IMR-90 (cell line): ENCODE data around the gene RFTN1. TPM values are rescaled to one million over a fixed set of nuclear protein-coding genes. Genes with fewer than 3 reads are reported as not detected.

Experiments
- ATAC-seq: fragments of 200-7000 bp; cut with Tn5 transposase; 2 replicates; pipeline ENCODE4 v1.9.1; 2020; ENCODE audit warnings: low read depth, mild to moderate bottlenecking, moderate library complexity
- BruUV-seq: library from RNA; stranded (reverse); fragments of 400-500 nt; replicated peaks from 2 replicates; lab custom pipeline; 2021; lab: Mats Ljungman, UMichigan
- CTCF ChIA-PET: fragments of 300-600 bp; formaldehyde crosslinking; extraction: SDS; loops from one replicate; lab custom pipeline; 2021; ENCODE audit warnings: antibody characterized with exemption; lab: Yijun Ruan, JAX
- POLR2A ChIA-PET: fragments of 300-600 bp; sonication (Branson Sonifier 250); formaldehyde crosslinking; loops from one replicate; lab custom pipeline; 2022; ENCODE audit warnings: antibody characterized with exemption; ENCODE audit not compliant: unreplicated experiment; lab: Charles Lee
- DNase-seq: peaks from one replicate; pipeline ENCODE4 v3.0.0; 2013
- H2AFZ ChIP-seq: replicated peaks from 2 replicates; pipeline ENCODE3; 2013; ENCODE audit warnings: low read length, mild to moderate bottlenecking; ENCODE audit not compliant: poor library complexity
- H2AK5ac ChIP-seq: 2 replicates; pipeline ENCODE4 v1.6.1; 2013; ENCODE audit warnings: low read depth, low read length, inconsistent platforms
- H2AK9ac ChIP-seq: replicated peaks from 2 replicates; pipeline ENCODE3; 2013; ENCODE audit warnings: mild to moderate bottlenecking, low read depth, low read length, moderate library complexity; ENCODE audit not compliant: poor library complexity
- H2BK120ac ChIP-seq: 2 replicates; pipeline ENCODE4 v1.6.1; 2013; ENCODE audit warnings: low read depth, low read length, inconsistent platforms
- H2BK15ac ChIP-seq: 3 replicates; pipeline ENCODE4 v1.6.1; 2013; ENCODE audit warnings: low read depth, low read length, inconsistent platforms
- H2BK20ac ChIP-seq: 2 replicates; pipeline ENCODE4 v1.6.1; 2013; ENCODE audit warnings: low read depth, mild to moderate bottlenecking, inconsistent platforms, low read length, moderate library complexity
- H2BK5ac ChIP-seq: 2 replicates; pipeline ENCODE4 v1.6.1; 2013; ENCODE audit warnings: mild to moderate bottlenecking, low read depth, low read length, inconsistent platforms; ENCODE audit not compliant: poor library complexity, severe bottlenecking
- H3K14ac ChIP-seq: replicated peaks from 2 replicates; pipeline ENCODE4 v1.6.1; 2013; ENCODE audit warnings: low read depth, low read length, inconsistent platforms
- H3K18ac ChIP-seq: 2 replicates; pipeline ENCODE4 v1.6.1; 2013; ENCODE audit warnings: low read depth, low read length, control low read depth
- H3K23ac ChIP-seq: 2 replicates; pipeline ENCODE4 v1.6.1; 2013; ENCODE audit warnings: low read depth, low read length, inconsistent platforms
- H3K27ac ChIP-seq: 2 replicates; pipeline ENCODE4 v1.5.1; 2013; ENCODE audit warnings: mild to moderate bottlenecking, control low read depth, low read length; ENCODE audit not compliant: insufficient read depth
- H3K27me3 ChIP-seq: 2 replicates; pipeline ENCODE4 v1.6.1; 2013; ENCODE audit warnings: low read length; ENCODE audit not compliant: control insufficient read depth, insufficient read depth
- H3K36me3 ChIP-seq: 2 replicates; pipeline ENCODE4 v1.6.1; 2013; ENCODE audit warnings: low read length, mixed read lengths; ENCODE audit not compliant: control insufficient read depth, insufficient read depth
- H3K4ac ChIP-seq: 2 replicates; pipeline ENCODE4 v1.6.1; 2013; ENCODE audit warnings: low read depth, low read length, inconsistent platforms
- H3K4me1 ChIP-seq: 2 replicates; pipeline ENCODE4 v1.6.1; 2013; ENCODE audit warnings: low read length, mixed read lengths; ENCODE audit not compliant: control insufficient read depth, insufficient read depth
- H3K4me2 ChIP-seq: 2 replicates; pipeline ENCODE4 v1.6.1; 2013; ENCODE audit warnings: low read depth, mild to moderate bottlenecking, control low read depth, low read length, moderate library complexity
- H3K4me3 ChIP-seq: 2 replicates; pipeline ENCODE4 v1.5.1; 2013; ENCODE audit warnings: low read depth, mild to moderate bottlenecking, control low read depth, low read length, moderate library complexity; ENCODE audit not compliant: insufficient read depth
- H3K56ac ChIP-seq: 2 replicates; pipeline ENCODE4 v1.6.1; 2013; ENCODE audit warnings: low read length, inconsistent platforms; ENCODE audit not compliant: insufficient read depth; ENCODE audit errors: extremely low read depth
- H3K79me1 ChIP-seq, 2 experiments: 2 replicates each; pipeline ENCODE4 v1.6.1; 2013; ENCODE audit warnings: low read length in 2 of 2, inconsistent platforms in 1 of 2, low read depth in 1 of 2
- H3K9ac ChIP-seq: 2 replicates; pipeline ENCODE4 v1.6.1; 2013; ENCODE audit warnings: low read depth, low read length, control low read depth
- H3K9me1 ChIP-seq: 2 replicates; pipeline ENCODE4 v1.6.1; 2013; ENCODE audit warnings: low read length, inconsistent platforms; ENCODE audit not compliant: insufficient read depth
- H3K9me3 ChIP-seq: 2 replicates; pipeline ENCODE4 v1.6.1; 2013; ENCODE audit warnings: low read length; ENCODE audit not compliant: control insufficient read depth, insufficient read depth
- H4K20me1 ChIP-seq: 2 replicates; pipeline ENCODE4 v1.6.1; 2013; ENCODE audit warnings: low read length, inconsistent platforms; ENCODE audit not compliant: insufficient read depth
- H4K5ac ChIP-seq: 2 replicates; pipeline ENCODE4 v1.6.1; 2013; ENCODE audit warnings: mild to moderate bottlenecking, low read depth, low read length, control low read depth
- H4K8ac ChIP-seq, 2 experiments: 2 replicates each; pipeline ENCODE4 v1.6.1; 2013; ENCODE audit warnings: low read depth in 2 of 2, low read length in 2 of 2, control low read depth in 1 of 2, inconsistent platforms in 1 of 2
- H4K91ac ChIP-seq: 2 replicates; pipeline ENCODE4 v1.6.1; 2013; ENCODE audit warnings: low read depth, low read length, inconsistent platforms; ENCODE audit not compliant: insufficient read depth
- MXI1 ChIP-seq: IDR thresholded peaks from 2 replicates; pipeline ENCODE4 v1.6.1; 2012; ENCODE audit warnings: low read depth, mild to moderate bottlenecking, low read length, moderate library complexity, borderline replicate concordance
- NFE2L2 ChIP-seq: fragments of 150-350 bp; IDR thresholded peaks from 2 replicates; pipeline ENCODE4 v1.6.1; 2016; ENCODE audit warnings: low read depth, mild to moderate bottlenecking, low read length
- RAD21 ChIP-seq: IDR thresholded peaks from 2 replicates; pipeline ENCODE4 v1.6.1; 2012; ENCODE audit warnings: low read length, improper control_type of control experiment
- WGBS, 2 experiments: methylation state at CpG; one replicate each; pipeline versions ENCODE4 v1.1.5 to v1.1.7; 2013; ENCODE audit warnings: missing lambda C conversion rate in 2 of 2; ENCODE audit not compliant: insufficient read length in 1 of 2; ENCODE audit errors: extremely low coverage in 2 of 2; 5-methylcytosine and 5-hydroxymethylcytosine counted together
- dilution Hi-C: fragments of 300-500 bp; cut with HindIII; formaldehyde crosslinking; loops from one replicate; pipeline ENCODE4 v1.14.3; 2018; ENCODE audit warnings: low sequenced_read_pairs; ENCODE audit not compliant: unreplicated experiment
- in situ Hi-C: fragments of 300-500 bp; cut with MboI; formaldehyde crosslinking; loops from 3 replicates; pipeline ENCODE4 v1.14.3; 2019; ENCODE audit warnings: low sequenced_read_pairs, inconsistent platforms, mixed read lengths
- intact Hi-C: fragments of 100-400 bp; cut with micrococcal nuclease; formaldehyde crosslinking; loops from 2 replicates; pipeline ENCODE4 v1.10.0; 2022
- polyA plus RNA-seq, 3 experiments: library from polyadenylated mRNA; depleted of rRNA; stranded (reverse); fragments of >200 nt; gene quantifications; 2 replicates each; pipeline ENCODE4 v1.2.3, GENCODE V29; 2012; ENCODE audit warnings: low replicate concordance in 1 of 3
- total RNA-seq: library from RNA; depleted of rRNA; stranded (reverse); fragments of >200 nt; gene quantifications from 2 replicates; pipeline ENCODE4 v1.2.3, GENCODE V29; 2012

The RFTN1 gene
- total and polyA plus RNA-seq, 2 of the 4 experiments (the other 2 are of a cell fraction): 45.0 to 52.0 TPM

- intact Hi-C loops: no loop called here
- CTCF ChIA-PET: no interaction called here
These were observed 7.7 kb upstream of the RFTN1 start for GRCh38 chr3:16520970-16521881.

More at GRCh38 chr3:16520970-16521881, 7.7 kb upstream of the RFTN1 start:
- no peak overlapping the region for H2BK120ac ChIP-seq
- no peak overlapping the region for H2BK15ac ChIP-seq
- H3K4me3 ChIP-seq: no peak overlapping the region
- peaks cover 5% of the 10 kb centered on the region for H3K27me3 ChIP-seq
- no CpG with 5 or more reads among the region's 5 CpGs for WGBS, 2 experiments
- no peak overlapping the region for H3K18ac ChIP-seq
- no peak overlapping the region for H2BK5ac ChIP-seq
- POLR2A ChIA-PET: no interaction called here
- no peak overlapping the region for H2AK5ac ChIP-seq
- H2AFZ ChIP-seq: no peak overlapping the region
- no peak overlapping the region for H2AK9ac ChIP-seq
- H3K9ac ChIP-seq: no peak overlapping the region
- TF ChIP-seq NFE2L2 (no peak), RAD21 (no peak), MXI1 (no peak)
- no peaks in the 10 kb centered on the region for H3K36me3 ChIP-seq
- no peak overlapping the region for H4K91ac ChIP-seq
- no peaks in the 10 kb centered on the region for H4K20me1 ChIP-seq
- no peaks in the 10 kb centered on the region for H3K9me1 ChIP-seq
- H3K4me2 ChIP-seq: no peak overlapping the region
- H4K5ac ChIP-seq: no peak overlapping the region
- H3K79me1 ChIP-seq: no peaks in the 10 kb centered on the region
- H4K8ac ChIP-seq: no peak overlapping the region
- no peak overlapping the region for H3K56ac ChIP-seq
- H3K4me1 ChIP-seq: peaks cover 3% of the 10 kb centered on the region
- peaks cover 10% of the 10 kb centered on the region for H3K9me3 ChIP-seq
- in situ Hi-C loops (no loop called here), dilution Hi-C loops (no loop called here)
- no peak for ATAC-seq
- no peak overlapping the region for H3K23ac ChIP-seq
- H3K14ac ChIP-seq: no peak overlapping the region
- DNase-seq: no peak
- no peak overlapping the region for H3K4ac ChIP-seq
- no TSS peak for BruUV-seq
- no peak overlapping the region for H3K27ac ChIP-seq
- H2BK20ac ChIP-seq: no peak overlapping the region
